Esophagus muscularis mucosa (tissue), 4 donors: ENCODE results near the gene SLC7A1.

ENCODE experiments used
- CTCF ChIP-seq, 3 experiments: fragments of 200-600 bp in 2 of 3; fragments of 450-650 bp in 1 of 3; sonication (generic) in 2 of 3; IDR thresholded peaks; one replicate each; pipeline ENCODE4 v1.5.1; 2017 to 2019; ENCODE audit warnings: antibody characterized with exemption in 3 of 3, mild to moderate bottlenecking in 2 of 3, moderate library complexity in 1 of 3
- EP300 ChIP-seq: sonication (generic); formaldehyde crosslinking; IDR thresholded peaks from one replicate; pipeline ENCODE4 v1.6.1; 2017; ENCODE audit warnings: antibody characterized with exemption
- POLR2A ChIP-seq: fragments of 450-650 bp; IDR thresholded peaks from one replicate; pipeline ENCODE4 v1.6.1; 2017; ENCODE audit warnings: antibody characterized with exemption, moderate library complexity, mild to moderate bottlenecking, low read depth

DNA sequence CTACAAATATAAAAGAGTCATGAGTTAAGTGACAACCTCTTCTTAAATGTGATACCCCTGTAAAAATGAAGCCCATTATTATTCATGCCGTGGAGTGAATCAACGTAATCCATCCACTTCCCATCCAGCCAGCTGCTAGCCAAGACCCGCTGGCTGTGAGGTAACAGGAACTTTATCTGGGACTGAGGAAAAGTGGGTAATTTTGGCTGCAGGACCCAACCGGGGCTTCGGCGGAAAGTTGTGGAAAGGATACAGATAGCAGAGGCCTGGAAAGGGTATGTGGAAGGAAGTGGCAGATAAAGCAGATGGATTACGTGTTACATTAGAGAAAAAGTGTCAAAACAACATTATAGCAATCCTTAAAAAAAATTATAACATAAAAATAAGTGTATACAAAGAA lies 48.3 kb downstream of the SLC7A1 start:
- TF ChIP-seq CTCF (IDR thresholded peaks at IDR 0.05), result no peak
- no peak for TF ChIP-seq EP300
- TF ChIP-seq POLR2A, result no peak
